GM12875 (cell line): ENCODE measurements around the gene SRP9.
A peak's percentile ranks its signal among the peaks of the same experiment; 100 is the strongest.

Experiments used
- H3K4me3 ChIP-seq: one replicate; pipeline ENCODE4 v1.5.1; 2011; ENCODE audit warnings: low read depth, low read length, control low read depth
- CTCF ChIP-seq: IDR thresholded peaks from 2 replicates; pipeline ENCODE4 v1.5.1; 2011; ENCODE audit warnings: low read depth, mild to moderate bottlenecking, control low read depth, inconsistent platforms, low read length, moderate library complexity, borderline replicate concordance; ENCODE audit not compliant: insufficient read depth

SRP9 gene

GRCh38 chr1:225777583-225778336 lies at the start of gene SRP9:
Gene SRP9 (plus strand): TSS chr1:225777826. CDS start chr1:225777941, 115 bp downstream.
- peak within 1 kb of the TSS; percentile 98 for H3K4me3 ChIP-seq
- TF ChIP-seq CTCF: peak; percentile 93

GRCh38 chr1:225731491-225731890 lies 46.1 kb upstream of the SRP9 start:
- H3K4me3 ChIP-seq: no peak overlapping the region
- no peak for TF ChIP-seq CTCF

GRCh38 chr1:225733254-225733653 lies 44.4 kb upstream of the SRP9 start:
- TF ChIP-seq CTCF: no peak
- H3K4me3 ChIP-seq: no peak overlapping the region

GRCh38 chr1:225735252-225736149 lies 42.1 kb upstream of the SRP9 start:
- H3K4me3 ChIP-seq: no peak overlapping the region
- no peak for TF ChIP-seq CTCF

GRCh38 chr1:225736437-225737098 lies 41.1 kb upstream of the SRP9 start:
- no peak for TF ChIP-seq CTCF
- H3K4me3 ChIP-seq: no peak overlapping the region

GRCh38 chr1:225737161-225737560 lies 40.5 kb upstream of the SRP9 start:
- H3K4me3 ChIP-seq: no peak overlapping the region
- no peak for TF ChIP-seq CTCF
